ENCODE measurements around the gene SURF1.

DNA sequence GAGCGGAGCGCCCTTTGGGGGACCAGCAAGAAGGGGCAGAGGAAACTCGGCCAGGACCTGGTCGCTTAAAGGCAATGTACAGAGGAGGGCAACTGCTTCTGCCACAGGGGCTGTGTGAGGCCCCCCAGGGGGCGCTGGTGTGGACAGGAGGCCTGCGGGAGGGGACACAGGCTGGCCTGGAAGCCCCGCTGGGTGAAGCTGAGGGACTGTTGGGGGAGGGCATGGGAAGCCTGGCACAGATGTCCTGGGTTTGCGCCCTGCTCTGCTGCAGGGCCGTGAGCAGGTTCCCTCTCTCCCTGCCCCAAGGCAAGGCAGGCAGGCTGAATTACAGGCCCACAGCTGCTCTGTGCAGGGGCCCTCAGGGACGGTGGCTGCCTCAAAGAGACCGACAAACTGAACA lies 13.7 kb downstream of the SURF1 start:
- TF ChIP-seq ZFX (IDR thresholded peaks at IDR 0.05; ENCODE audit: borderline replicate concordance): no peak
- TF ChIP-seq, protein P1, sequence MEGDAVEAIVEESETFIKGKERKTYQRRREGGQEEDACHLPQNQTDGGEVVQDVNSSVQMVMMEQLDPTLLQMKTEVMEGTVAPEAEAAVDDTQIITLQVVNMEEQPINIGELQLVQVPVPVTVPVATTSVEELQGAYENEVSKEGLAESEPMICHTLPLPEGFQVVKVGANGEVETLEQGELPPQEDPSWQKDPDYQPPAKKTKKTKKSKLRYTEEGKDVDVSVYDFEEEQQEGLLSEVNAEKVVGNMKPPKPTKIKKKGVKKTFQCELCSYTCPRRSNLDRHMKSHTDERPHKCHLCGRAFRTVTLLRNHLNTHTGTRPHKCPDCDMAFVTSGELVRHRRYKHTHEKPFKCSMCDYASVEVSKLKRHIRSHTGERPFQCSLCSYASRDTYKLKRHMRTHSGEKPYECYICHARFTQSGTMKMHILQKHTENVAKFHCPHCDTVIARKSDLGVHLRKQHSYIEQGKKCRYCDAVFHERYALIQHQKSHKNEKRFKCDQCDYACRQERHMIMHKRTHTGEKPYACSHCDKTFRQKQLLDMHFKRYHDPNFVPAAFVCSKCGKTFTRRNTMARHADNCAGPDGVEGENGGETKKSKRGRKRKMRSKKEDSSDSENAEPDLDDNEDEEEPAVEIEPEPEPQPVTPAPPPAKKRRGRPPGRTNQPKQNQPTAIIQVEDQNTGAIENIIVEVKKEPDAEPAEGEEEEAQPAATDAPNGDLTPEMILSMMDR (IDR thresholded peaks at IDR 0.05): no peak

All from 22Rv1 (cell line).